GM23338 (cell line): ENCODE results near the gene MYO5C.

Experiments used
- CREB1 ChIP-seq: fragments of 250-450 bp; sonication (Bioruptor Pico); IDR thresholded peaks from 2 replicates; pipeline ENCODE4 v1.5.0; 2020; ENCODE audit warnings: low read depth, mild to moderate bottlenecking, moderate library complexity
- CTCF ChIP-seq, 2 experiments: fragments of 200-600 bp in 1 of 2; sonication (generic) in 1 of 2; conservative IDR thresholded peaks; 2 replicates each; pipeline versions ENCODE4 v1.5.1 to v1.6.1; 2016 to 2017; ENCODE audit warnings: antibody characterized with exemption in 2 of 2, low read depth in 2 of 2, mild to moderate bottlenecking in 2 of 2, moderate library complexity in 1 of 2
- EZH2 ChIP-seq: fragments of 200-600 bp; sonication (generic); IDR thresholded peaks from one replicate; pipeline ENCODE4 v1.8.0; 2017; ENCODE audit warnings: antibody characterized with exemption, mild to moderate bottlenecking, low read depth; ENCODE audit not compliant: unreplicated experiment
- EZH2phosphoT487 ChIP-seq: fragments of 200-600 bp; sonication (generic); IDR thresholded peaks from one replicate; pipeline ENCODE4 v1.8.1; 2018; ENCODE audit warnings: antibody characterized with exemption; ENCODE audit not compliant: unreplicated experiment
- JUNB ChIP-seq: IDR thresholded peaks from one replicate; pipeline ENCODE4 v1.6.1; 2016; ENCODE audit warnings: antibody characterized with exemption; ENCODE audit not compliant: unreplicated experiment
- NANOG ChIP-seq: IDR thresholded peaks from 2 replicates; pipeline ENCODE4 v1.6.1; 2016; ENCODE audit warnings: antibody characterized with exemption, borderline replicate concordance
- POLR2AphosphoS5 ChIP-seq: IDR thresholded peaks from 2 replicates; pipeline ENCODE4 v1.6.1; 2016; ENCODE audit warnings: antibody characterized with exemption, low read depth
- REST ChIP-seq: IDR thresholded peaks from one replicate; pipeline ENCODE4 v1.6.1; 2018; ENCODE audit warnings: antibody characterized with exemption; ENCODE audit not compliant: unreplicated experiment
- STAT1 ChIP-seq: IDR thresholded peaks from one replicate; pipeline ENCODE4 v1.6.1; 2016; ENCODE audit warnings: antibody characterized with exemption; ENCODE audit not compliant: unreplicated experiment

- TF ChIP-seq CTCF (conservative IDR thresholded peaks at IDR 0.05; ENCODE audit: low read depth in 2 of 2) (no peak), REST (no peak), EZH2 (no peak), POLR2AphosphoS5 (no peak), STAT1 (no peak), JUNB (no peak), CREB1 (CRISPR knock-in tag) (no peak), EZH2phosphoT487 (no peak), NANOG (no peak)
These were observed 39.0 kb upstream of the MYO5C start for GRCh38 chr15:52334491-52335160.
